ENCODE data around the gene SELENOW. TPM values are rescaled to one million over a fixed set of nuclear protein-coding genes. Genes with fewer than 3 reads are reported as not detected.
A peak's percentile ranks its signal among the peaks of the same experiment; 100 is the strongest.

SELENOW gene
- total and polyA plus RNA-seq, 2 of the 4 experiments (the other 2 are of a cell fraction), result 61.3 to 217 TPM

DNA sequence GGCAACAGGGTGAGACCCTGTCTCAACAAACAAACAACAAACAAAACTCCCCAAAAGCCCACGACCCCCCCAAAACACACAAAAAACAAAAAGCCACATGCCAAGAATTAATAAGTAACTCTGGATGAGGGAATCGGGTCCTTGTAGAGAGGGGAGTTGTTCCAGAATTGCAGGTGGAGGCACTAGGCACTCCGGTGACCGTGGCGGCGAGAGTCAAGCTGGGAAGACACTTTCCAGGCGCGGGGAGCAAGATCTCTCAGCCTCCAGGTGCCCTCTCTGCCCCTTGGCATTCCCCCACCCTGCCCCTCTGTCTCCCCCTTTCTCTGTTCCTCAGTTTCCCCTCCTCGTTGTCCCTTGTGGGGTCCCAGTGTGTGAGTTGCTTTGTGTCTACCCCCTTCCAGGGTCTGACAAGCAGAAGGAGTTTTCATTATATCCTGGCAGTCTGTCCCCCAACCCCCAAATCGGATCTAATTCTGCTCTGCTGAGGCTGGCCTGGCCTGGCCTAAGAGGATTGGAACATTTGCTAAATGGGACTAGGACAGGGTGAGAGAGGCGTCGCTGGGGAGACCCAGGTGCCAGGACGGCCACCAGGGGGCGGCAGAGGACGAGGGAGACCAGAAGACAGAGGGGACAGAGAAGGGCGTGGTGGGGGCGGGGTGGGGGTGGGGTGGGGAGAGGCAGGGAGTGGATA, 34.9 kb downstream of the SELENOW start:
- Histone ChIP-seq H3K79me1 (ENCODE audit: low read depth in 1 of 2, low read length in 2 of 2) (no peaks in the 10 kb centered on the region), H3K27ac (ENCODE audit: insufficient read depth, low read length) (no peak overlapping the region), H4K91ac (ENCODE audit: insufficient read depth, low read depth, low read length) (no peak overlapping the region), H3K4me2 (ENCODE audit: low read depth, low read length) (no peak overlapping the region), H3K4ac (ENCODE audit: low read depth, low read length) (no peak overlapping the region), H3K9me1 (ENCODE audit: insufficient read depth, low read length) (no peaks in the 10 kb centered on the region), H3K9me3 (ENCODE audit: control insufficient read depth, insufficient read depth, low read length) (no peaks in the 10 kb centered on the region), H3K9ac (ENCODE audit: low read depth, low read length) (no peak overlapping the region), H2BK120ac (ENCODE audit: low read depth, low read length) (no peak overlapping the region), H3K27me3 (ENCODE audit: control insufficient read depth, insufficient read depth, low read length) (peaks cover 5% of the 10 kb centered on the region; the same call in 1 of the 2 replicates), H2BK15ac (ENCODE audit: low read depth, low read length) (no peak overlapping the region), H3K4me3 (ENCODE audit: insufficient read depth, low read depth, low read length) (no peak overlapping the region), H2AFZ (replicated peaks; ENCODE audit: low read length, poor library complexity) (no peak overlapping the region), H4K8ac (ENCODE audit: low read depth in 2 of 2, low read length in 2 of 2) (no peak overlapping the region), H2BK20ac (ENCODE audit: low read depth, low read length) (no peak overlapping the region), H3K4me1 (ENCODE audit: control insufficient read depth, insufficient read depth, low read length) (no peaks in the 10 kb centered on the region), H3K56ac (ENCODE audit: extremely low read depth, insufficient read depth, low read length) (no peak overlapping the region), H4K20me1 (ENCODE audit: insufficient read depth, low read length) (no peaks in the 10 kb centered on the region), H3K23ac (ENCODE audit: low read depth, low read length) (no peak overlapping the region), H2AK9ac (replicated peaks; ENCODE audit: low read depth, low read length, poor library complexity) (no peak overlapping the region), H2AK5ac (ENCODE audit: low read depth, low read length) (no peak overlapping the region), H2BK5ac (ENCODE audit: low read depth, low read length, poor library complexity, severe bottlenecking) (no peak overlapping the region), H3K36me3 (ENCODE audit: control insufficient read depth, insufficient read depth, low read length) (no peaks in the 10 kb centered on the region), H3K18ac (ENCODE audit: low read depth, low read length) (no peak overlapping the region), H4K5ac (ENCODE audit: low read depth, low read length) (no peak overlapping the region), H3K14ac (replicated peaks; ENCODE audit: low read depth, low read length) (no peak overlapping the region)
- peak; percentile 92 for ATAC-seq (ENCODE audit: low read depth)
- ChIA-PET POLR2A (ENCODE audit: unreplicated experiment) (no interaction called here), CTCF (interaction anchor here (0.6 kb wide), 1 partner anchor 13 kb away, joined by 3 read pairs; no protein-coding TSS in a partner anchor)
- no TSS peak for BruUV-seq (replicated peaks)
- intact Hi-C loops (cut with micrococcal nuclease) (loop anchor here (1.0 kb wide), 1 partner anchor 50 kb away; no protein-coding TSS in a partner anchor), dilution Hi-C loops (cut with HindIII; ENCODE audit: low sequenced_read_pairs, unreplicated experiment) (no loop called here), in situ Hi-C loops (cut with MboI; ENCODE audit: low sequenced_read_pairs) (no loop called here)
- TF ChIP-seq CTCF (conservative IDR thresholded peaks at IDR 0.05; ENCODE audit: low read depth, low read length), result peak; percentile 46
- TF ChIP-seq, protein P1, sequence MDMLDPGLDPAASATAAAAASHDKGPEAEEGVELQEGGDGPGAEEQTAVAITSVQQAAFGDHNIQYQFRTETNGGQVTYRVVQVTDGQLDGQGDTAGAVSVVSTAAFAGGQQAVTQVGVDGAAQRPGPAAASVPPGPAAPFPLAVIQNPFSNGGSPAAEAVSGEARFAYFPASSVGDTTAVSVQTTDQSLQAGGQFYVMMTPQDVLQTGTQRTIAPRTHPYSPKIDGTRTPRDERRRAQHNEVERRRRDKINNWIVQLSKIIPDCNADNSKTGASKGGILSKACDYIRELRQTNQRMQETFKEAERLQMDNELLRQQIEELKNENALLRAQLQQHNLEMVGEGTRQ (IDR thresholded peaks at IDR 0.05; ENCODE audit: low read depth, low read length), result no peak
- WGBS, 2 experiments (ENCODE audit: extremely low coverage in 2 of 2, insufficient read length in 1 of 2), result no CpG with 5 or more reads among the region's 17 CpGs
- DNase-seq, result peak; percentile 18

Data from IMR-90 (cell line).